Neural cell (in vitro differentiated cells): ENCODE data around the gene PDIA2.

ENCODE experiments used
- CTCF ChIP-seq: fragments of 450-650 bp; IDR thresholded peaks from 2 replicates; pipeline ENCODE4 v1.5.1; 2014; ENCODE audit warnings: antibody characterized with exemption, mild to moderate bottlenecking, moderate library complexity; ENCODE audit not compliant: poor library complexity, severe bottlenecking
- EP300 ChIP-seq: fragments of 450-650 bp; conservative IDR thresholded peaks from 2 replicates; pipeline ENCODE4 v1.6.1; 2014; ENCODE audit warnings: antibody characterized with exemption, mild to moderate bottlenecking, moderate library complexity; ENCODE audit not compliant: poor library complexity, severe bottlenecking
- EZH2 ChIP-seq: fragments of 200-600, 300-800 bp; shearing (Covaris generic), sonication (generic); IDR thresholded peaks from 2 replicates; pipeline ENCODE4 v1.6.1; 2014; ENCODE audit warnings: antibody characterized with exemption, low read length, borderline replicate concordance, mild to moderate bottlenecking; ENCODE audit not compliant: insufficient read depth, poor library complexity, severe bottlenecking
- MXI1 ChIP-seq: fragments of 450-650 bp; conservative IDR thresholded peaks from 2 replicates; pipeline ENCODE4 v1.6.1; 2014; ENCODE audit warnings: antibody characterized with exemption, mild to moderate bottlenecking; ENCODE audit not compliant: poor library complexity, severe bottlenecking
- POLR2AphosphoS5 ChIP-seq: IDR thresholded peaks from 2 replicates; pipeline ENCODE4 v1.6.1; 2012

GRCh38 chr16:333406-334094 is 50.6 kb downstream of the PDIA2 start:
- TF ChIP-seq MXI1: no peak
- TF ChIP-seq CTCF: no peak
- no peak for TF ChIP-seq EZH2
- TF ChIP-seq POLR2AphosphoS5: no peak
- no peak for TF ChIP-seq EP300
